Measurements from ENCODE around the gene DDR2.
"Not testable (repeated sequence)": the region's sequence is repeated elsewhere in the genome, so short reads cannot be mapped to it uniquely, and the experiment has no call there.

DDR2 gene

GRCh38 chr1:162788783-162789182 lies 156.5 kb downstream of the DDR2 start:
- peak; percentile 3 for DNase-seq

- DNase-seq, result peak; percentile 77
Observed at GRCh38 chr1:162790303-162790984, 158.2 kb downstream of the DDR2 start, which contains the start of gene HSD17B7. TSS of gene HSD17B7 (plus strand) at chr1:162790702. CDS start at chr1:162790801, 99 bp downstream.

- DNase-seq, result not testable (repeated sequence)
Observed at GRCh38 chr1:162790985-162791357, 158.7 kb downstream of the DDR2 start.

DNA sequence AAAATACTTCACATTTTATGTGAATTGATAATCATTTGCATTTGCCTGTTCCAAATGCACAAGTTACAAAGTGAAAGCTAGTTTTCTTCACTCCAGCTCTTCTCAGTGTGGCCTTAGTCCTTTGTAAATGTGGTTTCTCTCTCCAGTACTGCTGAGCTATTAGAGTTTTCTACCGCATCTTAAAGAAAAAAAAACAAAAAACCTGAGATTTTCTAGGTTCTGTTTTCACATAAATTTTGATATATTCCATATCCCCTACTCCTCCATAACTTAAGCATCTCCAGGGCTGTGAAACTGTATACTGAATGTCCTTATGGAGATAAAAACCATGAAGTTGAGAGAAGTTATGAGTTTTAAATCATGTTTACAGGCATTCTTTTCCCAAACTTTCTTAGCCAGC lies 162.0 kb downstream of the DDR2 start:
- DNase-seq, result not testable (repeated sequence)

DNA sequence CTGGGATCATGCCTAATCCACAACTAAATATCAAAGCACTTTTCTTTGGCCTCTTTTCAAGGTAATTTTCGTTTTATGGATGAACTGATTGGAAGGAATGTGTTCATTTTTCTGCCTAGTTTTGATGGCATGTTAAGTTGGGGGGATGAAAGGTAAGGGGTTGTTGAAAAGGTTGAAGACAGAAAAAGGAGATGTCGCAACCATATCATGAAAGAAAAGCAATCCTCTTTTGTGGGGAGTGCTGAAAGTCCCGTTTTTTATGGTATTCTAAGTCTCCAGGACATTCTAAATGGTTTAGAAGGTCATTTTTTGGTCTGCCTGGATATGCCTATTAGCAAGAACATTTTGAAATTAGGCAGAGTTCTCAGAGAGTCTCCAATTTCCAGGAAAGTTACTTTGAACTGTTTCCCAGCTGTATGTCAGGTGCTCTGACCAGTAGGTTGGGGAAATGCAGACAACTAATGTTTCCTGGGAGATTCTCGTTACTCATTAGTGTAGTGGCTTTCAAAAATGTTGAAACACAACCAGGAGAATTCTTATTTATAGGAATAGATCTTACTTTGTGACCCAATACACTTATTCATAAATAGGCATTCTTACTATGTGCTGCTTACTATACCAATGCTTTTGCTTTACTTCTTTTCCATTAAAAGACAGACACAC lies 164.5 kb downstream of the DDR2 start:
- not testable (repeated sequence) for DNase-seq

DNA sequence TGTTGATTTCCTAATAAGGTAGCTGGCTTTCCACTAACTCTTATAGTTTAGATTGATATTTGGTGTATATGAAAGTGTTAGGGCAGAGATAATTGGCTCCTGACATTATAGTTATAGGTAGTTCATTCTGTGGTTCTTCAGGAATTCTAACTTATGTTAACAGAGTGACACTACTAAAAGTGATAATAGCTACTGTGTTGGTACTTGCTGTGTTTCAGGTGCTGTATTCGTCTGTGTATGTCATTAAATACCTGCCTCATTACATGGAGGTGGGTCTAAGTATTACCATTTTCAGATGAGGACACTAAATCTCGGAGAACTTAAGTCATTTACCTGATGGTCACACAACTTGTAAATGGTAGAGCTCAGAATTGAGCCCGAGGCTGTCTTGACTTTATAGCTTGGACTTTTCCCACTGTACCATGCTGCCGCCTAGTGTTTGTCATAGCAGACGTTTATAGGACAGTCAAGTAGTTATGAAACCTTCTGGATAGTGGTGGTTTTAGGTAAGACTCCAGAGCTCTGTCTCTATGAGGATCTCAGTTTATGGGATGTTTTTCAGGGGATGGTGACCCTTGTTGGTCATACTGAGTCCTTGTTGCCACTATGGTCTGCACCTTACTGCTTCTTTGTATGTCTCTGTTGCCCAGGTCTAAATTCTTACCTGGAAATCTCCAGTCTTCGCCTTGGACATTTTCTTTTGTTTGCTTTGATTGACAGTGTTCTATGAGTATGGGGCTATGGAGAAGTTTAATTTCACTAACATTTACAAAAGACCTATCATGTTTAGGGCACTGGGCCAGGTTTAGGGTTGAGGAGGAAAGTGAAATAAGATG lies 167.9 kb downstream of the DDR2 start:
- not testable (repeated sequence) for DNase-seq

DNA sequence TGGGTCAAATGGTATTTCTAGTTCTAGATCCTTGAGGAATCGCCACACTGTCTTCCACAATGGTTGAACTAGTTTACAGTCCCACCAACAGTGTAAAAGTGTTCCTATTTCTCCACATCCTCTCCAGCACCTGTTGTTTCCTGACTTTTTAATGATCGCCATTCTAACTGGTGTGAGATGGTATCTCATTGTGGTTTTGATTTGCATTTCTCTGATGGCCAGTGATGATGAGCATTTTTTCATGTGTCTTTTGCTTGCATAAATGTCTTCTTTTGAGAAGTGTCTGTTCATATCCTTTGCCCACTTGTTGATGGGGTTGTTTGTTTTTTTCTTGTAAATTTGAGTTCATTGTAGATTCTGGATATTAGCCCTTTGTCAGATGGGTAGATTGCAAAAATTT lies 175.2 kb downstream of the DDR2 start:
- not testable (repeated sequence) for DNase-seq

DNA sequence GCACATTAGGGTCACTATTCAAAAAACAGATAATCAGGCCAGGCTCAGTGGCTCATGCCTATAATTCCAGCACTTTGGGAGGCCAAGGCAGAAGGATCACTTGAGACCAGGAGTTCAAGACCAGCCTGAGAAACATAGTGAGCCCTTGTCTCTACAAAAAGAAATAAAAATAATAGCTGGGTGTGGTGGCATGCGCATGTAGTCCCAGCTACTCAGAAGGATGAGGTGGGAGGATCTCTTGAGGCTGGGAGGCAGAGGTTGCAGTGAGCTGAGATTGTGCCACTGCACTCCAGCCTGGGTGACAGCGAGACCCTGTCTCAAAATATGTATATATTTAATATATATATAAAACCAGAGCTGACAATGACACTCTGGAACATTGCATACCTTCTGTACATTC lies 180.1 kb downstream of the DDR2 start:
- not testable (repeated sequence) for DNase-seq

DNA sequence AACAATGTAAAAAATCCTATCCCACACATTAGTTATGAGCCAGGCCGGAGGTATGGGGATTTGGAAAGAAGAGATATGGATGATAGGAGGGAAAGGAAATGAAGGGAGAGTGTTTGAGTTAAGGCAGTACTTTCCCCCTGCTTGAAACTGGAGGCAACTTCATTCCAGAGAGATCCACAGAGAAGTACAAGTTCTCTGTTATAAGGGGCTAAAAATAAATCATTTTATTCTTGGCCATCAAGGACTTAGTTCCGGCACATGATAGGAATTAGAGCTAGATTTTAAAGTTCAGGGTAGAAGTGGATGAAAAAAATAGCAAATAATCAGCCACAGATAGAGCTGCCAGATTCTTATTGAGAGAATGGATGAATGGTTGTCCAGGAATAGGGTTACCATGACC lies 185.9 kb downstream of the DDR2 start:
- DNase-seq, result not testable (repeated sequence)

DNA sequence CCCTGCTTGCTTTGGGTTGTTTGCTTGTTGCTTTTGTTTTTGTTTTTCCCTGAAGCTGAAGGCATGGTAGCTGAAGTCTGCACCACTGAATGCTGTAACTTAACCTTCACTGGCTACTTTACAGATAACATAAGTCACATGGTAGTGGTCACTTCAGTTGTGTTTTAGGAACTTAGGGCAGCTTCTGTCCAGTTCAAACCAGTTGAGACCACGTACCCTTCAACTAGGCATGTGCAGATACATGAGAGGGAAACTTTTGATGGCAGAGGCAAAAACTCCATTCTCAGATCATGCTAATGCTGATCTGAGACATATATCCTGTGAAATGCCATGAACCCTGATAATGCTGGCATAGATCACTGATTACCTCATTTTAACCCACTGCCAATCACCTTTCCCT lies 186.4 kb downstream of the DDR2 start:
- not testable (repeated sequence) for DNase-seq

- no peak for DNase-seq
Observed at GRCh38 chr1:162822391-162823200, 190.3 kb downstream of the DDR2 start.

GRCh38 chr1:162823231-162823630 lies 191.0 kb downstream of the DDR2 start:
- no peak for DNase-seq

DNA sequence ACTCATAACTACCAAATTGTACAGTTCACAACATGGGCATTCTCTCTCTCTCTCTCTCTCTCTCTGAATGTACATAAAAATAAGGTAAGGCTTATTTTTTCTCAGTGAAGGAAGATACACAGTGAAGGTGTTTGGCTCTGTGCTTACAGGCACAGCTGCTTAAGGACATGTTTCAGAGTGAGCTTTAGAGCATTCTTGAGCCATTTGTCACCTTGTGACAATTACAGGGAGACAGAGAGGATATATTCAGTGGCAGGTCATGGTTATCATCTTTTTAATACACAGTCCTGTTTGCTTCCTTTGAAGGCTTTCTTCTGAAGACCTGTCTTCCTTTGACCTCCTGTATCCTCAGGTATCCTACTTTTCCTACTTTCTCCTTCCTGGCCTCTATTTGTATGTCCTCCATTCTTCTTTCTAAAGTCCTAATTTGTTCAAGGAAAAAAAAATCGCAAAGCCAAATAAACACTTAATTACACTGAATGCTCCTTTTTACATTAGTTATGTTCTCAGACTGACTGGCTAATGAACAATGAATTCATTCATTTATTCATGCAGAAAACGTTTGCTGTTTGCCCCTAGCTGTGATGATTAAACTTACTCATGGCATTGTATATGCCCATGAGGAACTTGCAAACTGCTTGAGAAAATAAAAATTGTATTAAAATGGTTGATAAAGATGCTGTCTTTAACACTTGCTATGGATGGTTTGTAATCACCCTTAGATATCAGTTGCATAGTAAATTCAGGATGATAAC lies 191.7 kb downstream of the DDR2 start:
- DNase-seq, result no peak

DNA sequence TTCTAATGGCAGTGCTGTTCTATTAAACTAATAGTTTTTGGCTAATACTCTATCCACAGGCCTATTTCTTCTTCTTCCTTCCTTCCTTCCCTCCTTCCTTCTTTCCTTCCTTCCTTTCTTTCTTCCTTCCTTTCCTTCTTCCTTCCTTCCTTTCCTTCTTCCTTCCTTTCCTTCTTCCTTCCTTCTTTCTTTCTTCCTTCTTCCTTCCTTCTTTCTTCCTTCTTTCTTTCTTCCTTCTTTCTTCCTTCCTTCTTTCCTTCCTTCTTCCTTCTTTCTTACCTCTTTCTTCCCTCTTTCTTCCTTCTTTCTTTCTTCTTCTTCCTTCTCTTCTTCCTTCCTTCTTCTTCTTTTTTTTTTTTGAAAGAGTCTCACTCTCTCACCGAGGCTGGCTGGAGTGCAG lies 197.0 kb downstream of the DDR2 start:
- no peak for DNase-seq

- DNase-seq, result no peak
Observed at GRCh38 chr1:162832470-162832869, 200.2 kb downstream of the DDR2 start.

DNA sequence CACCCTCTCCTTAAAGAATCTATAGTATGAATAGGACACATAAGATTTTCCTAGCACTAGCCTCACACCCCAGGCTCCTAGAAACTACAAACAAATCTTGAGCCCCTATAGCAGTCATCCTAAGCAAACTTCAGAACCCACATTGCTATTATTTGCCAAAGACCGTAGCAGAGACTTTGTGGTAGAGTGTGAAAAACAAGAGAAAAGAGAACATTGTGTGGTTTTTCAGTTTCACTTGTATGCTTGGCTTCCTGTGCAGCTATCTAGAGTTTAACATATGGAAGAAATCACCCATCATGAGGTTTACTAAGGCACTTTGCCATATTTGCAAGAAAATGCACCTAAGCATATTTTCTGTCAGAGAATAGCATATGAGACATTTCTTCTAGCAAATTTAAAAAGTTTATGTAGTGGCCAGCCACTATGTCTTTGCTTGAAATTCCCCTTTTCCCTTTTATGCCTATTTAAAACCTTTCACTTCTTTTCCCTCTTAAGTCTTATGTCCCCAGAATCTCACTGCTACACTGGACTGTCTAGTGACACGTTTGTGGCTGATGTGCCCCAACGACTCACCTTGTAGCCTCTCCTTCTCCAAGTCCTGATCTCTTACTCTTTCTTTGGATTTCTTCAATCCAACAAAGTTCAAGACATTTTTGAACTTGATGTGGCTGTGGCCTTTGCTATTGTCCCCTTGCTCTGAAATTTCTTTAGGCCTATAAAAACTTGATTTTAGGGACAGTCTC lies 203.1 kb downstream of the DDR2 start:
- no peak for DNase-seq

All from stimulated activated CD4-positive, alpha-beta T cell treated with anti-CD3 and anti-CD28 coated beads, Interleukin-1b, Interleukin-23, amount 100 ng/mL, for 48 hours (primary cell).